Fibroblast of skin of scalp (primary cell): ENCODE data around the gene LRRC4B.

ENCODE experiments used
- DNase-seq: peaks from one replicate; pipeline ENCODE4 v3.0.0-alpha.2; 2013

Gene LRRC4B

GRCh38 chr19:50522881-50523280, 45.4 kb downstream of the LRRC4B start:
- DNase-seq, result no peak

GRCh38 chr19:50520822-50521465, 47.3 kb downstream of the LRRC4B start:
- no peak for DNase-seq

GRCh38 chr19:50519006-50519575, 49.1 kb downstream of the LRRC4B start:
- DNase-seq, result no peak

GRCh38 chr19:50518091-50519005, 49.9 kb downstream of the LRRC4B start:
- DNase-seq, result no peak

GRCh38 chr19:50517704-50518075, 50.5 kb downstream of the LRRC4B start:
- no peak for DNase-seq

- DNase-seq, result no peak
Measured at GRCh38 chr19:50516964-50517703, 51.1 kb downstream of the LRRC4B start.

- DNase-seq, result no peak
Measured at GRCh38 chr19:50516456-50516855, 51.8 kb downstream of the LRRC4B start.

GRCh38 chr19:50515168-50515561, 53.1 kb downstream of the LRRC4B start:
- DNase-seq, result no peak

- DNase-seq, result no peak
Measured at GRCh38 chr19:50514346-50515167, 53.7 kb downstream of the LRRC4B start.

- DNase-seq, result no peak
Measured at GRCh38 chr19:50513746-50514345, 54.4 kb downstream of the LRRC4B start, which contains the start of gene ASPDH. TSS of gene ASPDH (minus strand) at chr19:50513913. CDS start at chr19:50513823, 90 bp downstream.

- no peak for DNase-seq
Measured at GRCh38 chr19:50512999-50513745, 55.1 kb downstream of the LRRC4B start.

GRCh38 chr19:50512112-50512998, 55.9 kb downstream of the LRRC4B start:
- DNase-seq, result no peak

- DNase-seq, result peak; percentile 100
Measured at GRCh38 chr19:50511069-50511822, 57.0 kb downstream of the LRRC4B start, which contains the start of gene JOSD2. TSS of gene JOSD2 (minus strand) at chr19:50511191. CDS start at chr19:50510431, 760 bp downstream.

- no peak for DNase-seq
Measured at GRCh38 chr19:50510700-50511068, 57.6 kb downstream of the LRRC4B start.

GRCh38 chr19:50510121-50510670, 58.0 kb downstream of the LRRC4B start:
- DNase-seq, result no peak

GRCh38 chr19:50509366-50509765, 58.9 kb downstream of the LRRC4B start:
- DNase-seq, result no peak

GRCh38 chr19:50508843-50509190, 59.4 kb downstream of the LRRC4B start:
- DNase-seq, result no peak

GRCh38 chr19:50507376-50507775, 60.9 kb downstream of the LRRC4B start:
- no peak for DNase-seq

- DNase-seq, result no peak
Measured at GRCh38 chr19:50506700-50507099, 61.5 kb downstream of the LRRC4B start.
